PC-3 (cell line): ENCODE data around the gene GABARAP. TPM values are rescaled to one million over a fixed set of nuclear protein-coding genes. Genes with fewer than 3 reads are reported as not detected.

Experiments used
- ATAC-seq: fragments of 200-7000 bp; cut with Tn5 transposase; 2 replicates; pipeline ENCODE4 v1.9.1; 2020; ENCODE audit warnings: mild to moderate bottlenecking, moderate library complexity
- BruUV-seq: library from RNA; stranded (reverse); fragments of 400-500 nt; replicated peaks from 2 replicates; lab custom pipeline; 2021; lab: Mats Ljungman, UMichigan
- CTCF ChIA-PET: fragments of 300-600 bp; sonication (Branson Sonifier 250); formaldehyde crosslinking; loops from one replicate; lab custom pipeline; 2022; ENCODE audit warnings: antibody characterized with exemption; lab: Charles Lee
- POLR2A ChIA-PET: fragments of 300-600 bp; sonication (Branson Sonifier 250); formaldehyde crosslinking; loops from one replicate; lab custom pipeline; 2022; ENCODE audit warnings: antibody characterized with exemption; ENCODE audit not compliant: unreplicated experiment; lab: Charles Lee
- DNase-seq: peaks from one replicate; pipeline ENCODE4 v3.0.0-alpha.2; 2015
- H2AFZ ChIP-seq: fragments of 300-600 bp; sonication (generic); 2 replicates; pipeline ENCODE4 v1.6.0; 2016; ENCODE audit warnings: antibody characterized with exemption, low read length
- H3F3A ChIP-seq: fragments of 300-600 bp; sonication (generic); one replicate; pipeline ENCODE4 v1.6.0; 2017; ENCODE audit warnings: antibody characterized with exemption, low read length, control low read depth, mild to moderate bottlenecking; ENCODE audit not compliant: unreplicated experiment
- H3K27ac ChIP-seq: fragments of 300-600 bp; sonication (generic); 2 replicates; pipeline ENCODE4 v1.5.1; 2016; ENCODE audit warnings: mild to moderate bottlenecking, low read length
- H3K27me3 ChIP-seq: fragments of 300-600 bp; sonication (generic); 2 replicates; pipeline ENCODE4 v1.6.1; 2016; ENCODE audit warnings: low read length, mixed read lengths
- H3K36me3 ChIP-seq: fragments of 300-600 bp; sonication (generic); 2 replicates; pipeline ENCODE4 v1.6.1; 2016; ENCODE audit warnings: low read depth, mixed run types, low read length, mixed read lengths
- H3K4me1 ChIP-seq: fragments of 300-600 bp; sonication (generic); 2 replicates; pipeline ENCODE4 v1.5.1; 2016; ENCODE audit warnings: low read length; ENCODE audit not compliant: insufficient read depth
- H3K4me2 ChIP-seq: fragments of 300-600 bp; sonication (generic); 2 replicates; pipeline ENCODE4 v1.6.0; 2016; ENCODE audit warnings: low read length
- H3K4me3 ChIP-seq: fragments of 300-600 bp; sonication (generic); 2 replicates; pipeline ENCODE4 v1.5.1; 2016; ENCODE audit warnings: mild to moderate bottlenecking, low read length, mixed read lengths
- H3K79me2 ChIP-seq: fragments of 300-600 bp; sonication (generic); 2 replicates; pipeline ENCODE4 v1.6.1; 2017; ENCODE audit warnings: low read length, mixed read lengths
- H3K9ac ChIP-seq: fragments of 300-600 bp; sonication (generic); 2 replicates; pipeline ENCODE4 v1.6.0; 2016; ENCODE audit warnings: mild to moderate bottlenecking, low read length
- H3K9me2 ChIP-seq: fragments of 300-600 bp; sonication (generic); replicated peaks from 2 replicates; pipeline ENCODE4 v1.6.1; 2016; ENCODE audit warnings: mixed run types, low read length, mixed read lengths
- H3K9me3 ChIP-seq: fragments of 300-600 bp; sonication (generic); 2 replicates; pipeline ENCODE4 v1.6.1; 2016; ENCODE audit warnings: low read length, mixed read lengths
- H4K20me1 ChIP-seq: fragments of 300-600 bp; sonication (generic); 2 replicates; pipeline ENCODE4 v1.6.1; 2016; ENCODE audit warnings: low read length, mixed read lengths
- EZH2 ChIP-seq: fragments of 300-600 bp; sonication (generic); IDR thresholded peaks from one replicate; pipeline ENCODE4 v1.6.1; 2017; ENCODE audit warnings: antibody characterized with exemption, mild to moderate bottlenecking, low read length; ENCODE audit not compliant: unreplicated experiment
- EZH2phosphoT487 ChIP-seq: fragments of 300-600 bp; sonication (generic); IDR thresholded peaks from 2 replicates; pipeline ENCODE4 v1.6.1; 2018; ENCODE audit warnings: mild to moderate bottlenecking, antibody characterized with exemption, low read length, borderline replicate concordance
- intact Hi-C: fragments of 100-400 bp; cut with micrococcal nuclease; formaldehyde crosslinking; loops from 2 replicates; pipeline ENCODE4 v1.9.0; 2023
- total RNA-seq: library from RNA; depleted of rRNA; stranded (reverse); fragments of >200 nt; gene quantifications from 2 replicates; pipeline ENCODE4 v1.2.3, GENCODE V29; 2014
- TF ChIP-seq, protein P1 (sequence below): fragments of 300-600 bp; sonication (generic); conservative IDR thresholded peaks from 2 replicates; pipeline ENCODE4 v1.5.1; 2017; ENCODE audit warnings: antibody characterized with exemption, low read depth, mild to moderate bottlenecking, low read length

GABARAP gene
- total RNA-seq, 1 experiment from 2014 or later = 103 TPM

DNA sequence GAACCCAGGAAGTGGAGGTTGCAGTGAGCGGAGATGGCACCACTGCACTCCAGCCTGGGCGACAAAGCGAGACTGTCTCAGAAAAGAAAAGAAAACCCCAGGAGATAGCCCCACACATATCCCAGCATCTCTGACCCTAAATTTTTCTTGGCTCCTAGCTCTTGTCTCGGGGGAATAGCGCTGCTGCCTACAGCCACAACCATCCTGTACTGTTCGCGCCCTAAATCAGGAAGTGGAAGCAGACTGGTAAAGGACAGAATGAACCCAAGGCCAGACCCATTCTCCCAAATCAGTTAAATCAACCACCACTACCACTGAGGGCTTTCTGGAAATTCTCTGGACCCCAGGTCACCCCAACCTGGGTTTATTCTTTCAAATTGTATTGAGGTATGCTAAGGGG, 7.6 kb upstream of the GABARAP start:
- H3K79me2 ChIP-seq = peaks cover 72% of the 10 kb centered on the region
- no peaks in the 10 kb centered on the region for H3K9me3 ChIP-seq
- TF ChIP-seq EZH2phosphoT487 (no peak), EZH2 (no peak)
- TF ChIP-seq, protein P1, sequence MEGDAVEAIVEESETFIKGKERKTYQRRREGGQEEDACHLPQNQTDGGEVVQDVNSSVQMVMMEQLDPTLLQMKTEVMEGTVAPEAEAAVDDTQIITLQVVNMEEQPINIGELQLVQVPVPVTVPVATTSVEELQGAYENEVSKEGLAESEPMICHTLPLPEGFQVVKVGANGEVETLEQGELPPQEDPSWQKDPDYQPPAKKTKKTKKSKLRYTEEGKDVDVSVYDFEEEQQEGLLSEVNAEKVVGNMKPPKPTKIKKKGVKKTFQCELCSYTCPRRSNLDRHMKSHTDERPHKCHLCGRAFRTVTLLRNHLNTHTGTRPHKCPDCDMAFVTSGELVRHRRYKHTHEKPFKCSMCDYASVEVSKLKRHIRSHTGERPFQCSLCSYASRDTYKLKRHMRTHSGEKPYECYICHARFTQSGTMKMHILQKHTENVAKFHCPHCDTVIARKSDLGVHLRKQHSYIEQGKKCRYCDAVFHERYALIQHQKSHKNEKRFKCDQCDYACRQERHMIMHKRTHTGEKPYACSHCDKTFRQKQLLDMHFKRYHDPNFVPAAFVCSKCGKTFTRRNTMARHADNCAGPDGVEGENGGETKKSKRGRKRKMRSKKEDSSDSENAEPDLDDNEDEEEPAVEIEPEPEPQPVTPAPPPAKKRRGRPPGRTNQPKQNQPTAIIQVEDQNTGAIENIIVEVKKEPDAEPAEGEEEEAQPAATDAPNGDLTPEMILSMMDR = no peak
- no peaks in the 10 kb centered on the region for H3F3A ChIP-seq
- DNase-seq (no peak), ATAC-seq (no peak)
- peak overlapping the region; percentile 92 for H3K4me3 ChIP-seq
- peaks cover 21% of the 10 kb centered on the region for H3K4me1 ChIP-seq
- BruUV-seq = no TSS peak
- ChIA-PET CTCF (no interaction called here), POLR2A (interaction anchor here (0.6 kb wide), 2 partner anchors 17 to 25 kb away, joined by 3 read pairs; no protein-coding TSS in a partner anchor)
- no peaks in the 10 kb centered on the region for H3K9me2 ChIP-seq
- no peaks in the 10 kb centered on the region for H3K27me3 ChIP-seq
- 0 out of 2 replicates have a peak, but pooled peaks cover 5% of the 10 kb centered on the region for H4K20me1 ChIP-seq
- H3K9ac ChIP-seq = peak overlapping the region; percentile 96
- intact Hi-C loops = no loop called here
- H3K27ac ChIP-seq = no peak overlapping the region
- no peak overlapping the region for H2AFZ ChIP-seq
- peak overlapping the region; percentile 93 for H3K4me2 ChIP-seq
- peaks cover 7% of the 10 kb centered on the region; the same call in 1 of the 2 replicates for H3K36me3 ChIP-seq

DNA sequence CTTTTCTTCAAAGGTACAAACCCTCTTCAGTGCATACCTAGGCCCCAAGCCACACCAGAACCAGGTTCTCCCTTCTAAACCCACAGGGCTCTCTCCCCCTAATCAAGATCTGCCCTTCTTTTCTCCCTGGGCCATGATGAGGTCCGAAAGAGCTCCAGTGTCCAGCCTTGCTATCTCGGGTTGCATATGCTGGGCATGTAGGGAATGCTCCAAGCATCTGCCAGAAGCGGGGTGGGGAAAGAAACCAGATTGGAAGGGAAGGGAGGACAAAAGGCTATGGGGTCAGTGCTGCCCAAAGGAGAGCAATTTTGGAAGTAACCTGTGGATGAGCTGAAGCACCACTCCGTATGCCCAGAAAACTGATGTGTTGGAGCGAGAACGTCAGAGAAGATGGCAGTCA, 7.0 kb upstream of the GABARAP start:
- DNase-seq (no peak), ATAC-seq (no peak)
- Histone ChIP-seq H3K27me3 (no peaks in the 10 kb centered on the region), H3F3A (no peaks in the 10 kb centered on the region), H3K4me2 (peak overlapping the region; percentile 93), H4K20me1 (0 out of 2 replicates have a peak, but pooled peaks cover 5% of the 10 kb centered on the region), H3K79me2 (peaks cover 66% of the 10 kb centered on the region), H3K9ac (no peak overlapping the region), H3K4me3 (peak overlapping the region; percentile 92; the same call in 1 of the 2 replicates), H3K9me3 (no peaks in the 10 kb centered on the region), H3K9me2 (no peaks in the 10 kb centered on the region), H2AFZ (no peak overlapping the region), H3K36me3 (peaks cover 5% of the 10 kb centered on the region; the same call in 1 of the 2 replicates), H3K27ac (no peak overlapping the region), H3K4me1 (peaks cover 16% of the 10 kb centered on the region)
- ChIA-PET CTCF (no interaction called here), POLR2A (interaction anchor here (0.6 kb wide), 1 partner anchor 25 kb away, joined by 3 read pairs; no protein-coding TSS in a partner anchor)
- intact Hi-C loops = no loop called here
- no peak for TF ChIP-seq EZH2
- TF ChIP-seq, protein P1 = no peak
- TF ChIP-seq EZH2phosphoT487 = no peak
- BruUV-seq = no TSS peak

GRCh38 chr17:7248796-7249195, 6.5 kb upstream of the GABARAP start:
- no TSS peak for BruUV-seq
- H3K9me2 ChIP-seq = no peaks in the 10 kb centered on the region
- intact Hi-C loops = no loop called here
- no peaks in the 10 kb centered on the region for H3K9me3 ChIP-seq
- 0 out of 2 replicates have a peak, but pooled peaks cover 5% of the 10 kb centered on the region for H4K20me1 ChIP-seq
- no peaks in the 10 kb centered on the region for H3K27me3 ChIP-seq
- ATAC-seq (no peak), DNase-seq (no peak)
- 0 out of 2 replicates have a peak overlapping the region, but pooled peaks have one; percentile 92 for H3K4me3 ChIP-seq
- CTCF ChIA-PET = no interaction called here
- no peak overlapping the region for H3K27ac ChIP-seq
- no peak overlapping the region for H2AFZ ChIP-seq
- H3K4me2 ChIP-seq = peak overlapping the region; percentile 93; the same call in 1 of the 2 replicates
- H3K4me1 ChIP-seq = peaks cover 12% of the 10 kb centered on the region; the same call in 1 of the 2 replicates
- H3K9ac ChIP-seq = no peak overlapping the region
- POLR2A ChIA-PET = no interaction called here
- peaks cover 5% of the 10 kb centered on the region; the same call in 1 of the 2 replicates for H3K36me3 ChIP-seq
- no peaks in the 10 kb centered on the region for H3F3A ChIP-seq
- TF ChIP-seq EZH2phosphoT487 = no peak
- TF ChIP-seq EZH2 = no peak
- TF ChIP-seq, protein P1 = no peak
- peaks cover 62% of the 10 kb centered on the region for H3K79me2 ChIP-seq
